A673 (cell line): ENCODE results near the gene CHFR. TPM values are rescaled to one million over a fixed set of nuclear protein-coding genes. Genes with fewer than 3 reads are reported as not detected.
A peak's percentile ranks its signal among the peaks of the same experiment; 100 is the strongest.
"Not testable (repeated sequence)": the region's sequence is repeated elsewhere in the genome, so short reads cannot be mapped to it uniquely, and the experiment has no call there.

Experiments used
- BruUV-seq: library from RNA; stranded (reverse); fragments of 400-500 nt; replicated peaks from 2 replicates; lab custom pipeline; 2021; lab: Mats Ljungman, UMichigan
- CTCF ChIA-PET: fragments of 300-600 bp; sonication (Branson Sonifier 250); formaldehyde crosslinking; loops from one replicate; lab custom pipeline; 2022; ENCODE audit warnings: antibody characterized with exemption; lab: Charles Lee
- POLR2A ChIA-PET: fragments of 300-600 bp; sonication (Branson Sonifier 250); formaldehyde crosslinking; loops from one replicate; lab custom pipeline; 2022; ENCODE audit warnings: antibody characterized with exemption; ENCODE audit not compliant: low non-redundant PET; lab: Charles Lee
- DNase-seq: peaks from one replicate; pipeline ENCODE4 v3.0.0-alpha.2; 2015; ENCODE audit warnings: low spot score
- H3K27ac ChIP-seq: fragments of 200-600 bp; sonication (generic); 2 replicates; pipeline ENCODE4 v1.5.1; 2016; ENCODE audit warnings: mixed run types, low read depth, mild to moderate bottlenecking, mixed read lengths, antibody characterized with exemption, low read length; ENCODE audit not compliant: poor library complexity, severe bottlenecking
- H3K27me3 ChIP-seq: fragments of 200-600 bp; sonication (generic); replicated peaks from 2 replicates; pipeline ENCODE4 v1.6.1; 2017; ENCODE audit warnings: mixed run types, low read depth, mild to moderate bottlenecking, mixed read lengths, antibody characterized with exemption, low read length; ENCODE audit not compliant: insufficient read depth, poor library complexity
- H3K36me3 ChIP-seq: fragments of 200-600 bp; sonication (generic); 2 replicates; pipeline ENCODE4 v1.6.1; 2016; ENCODE audit warnings: mixed run types, mild to moderate bottlenecking, mixed read lengths, antibody characterized with exemption, low read length; ENCODE audit not compliant: insufficient read depth, poor library complexity, severe bottlenecking
- H3K4me1 ChIP-seq: fragments of 200-600 bp; sonication (generic); 2 replicates; pipeline ENCODE4 v1.6.1; 2017; ENCODE audit warnings: mixed run types, mild to moderate bottlenecking, mixed read lengths, antibody characterized with exemption, low read length; ENCODE audit not compliant: insufficient read depth, poor library complexity, severe bottlenecking
- H3K4me3 ChIP-seq: fragments of 200-600 bp; sonication (generic); 2 replicates; pipeline ENCODE4 v1.5.1; 2016; ENCODE audit warnings: low read depth, mixed run types, mild to moderate bottlenecking, mixed read lengths, low read length; ENCODE audit not compliant: poor library complexity, severe bottlenecking
- H3K9me3 ChIP-seq: fragments of 200-600 bp; sonication (generic); 2 replicates; pipeline ENCODE4 v1.6.1; 2016; ENCODE audit warnings: mixed run types, low read depth, mild to moderate bottlenecking, mixed read lengths, antibody characterized with exemption, low read length; ENCODE audit not compliant: poor library complexity, severe bottlenecking
- CTCF ChIP-seq: fragments of 300-800, 200-600 bp; sonication (generic); conservative IDR thresholded peaks from 2 replicates; pipeline ENCODE4 v1.5.1; 2017; ENCODE audit warnings: low read depth, mild to moderate bottlenecking, antibody characterized with exemption, low read length, moderate library complexity, mixed read lengths
- EZH2 ChIP-seq: fragments of 200-600 bp; sonication (generic); IDR thresholded peaks from 2 replicates; pipeline ENCODE4 v1.6.1; 2017; ENCODE audit warnings: borderline replicate concordance, low read depth, mild to moderate bottlenecking, mixed read lengths, antibody characterized with exemption, low read length; ENCODE audit not compliant: poor library complexity, severe bottlenecking
- intact Hi-C: fragments of 100-400 bp; cut with micrococcal nuclease; formaldehyde crosslinking; loops from one replicate; pipeline ENCODE4 v1.10.0; 2022; ENCODE audit not compliant: unreplicated experiment
- total RNA-seq: library from RNA; stranded (reverse); gene quantifications from 2 replicates; pipeline ENCODE4 v1.2.3, GENCODE V29; 2021

CHFR gene
- total RNA-seq, 1 experiment from 2014 or later = 44.9 TPM

GRCh38 chr12:132888852-132889251 is 1.4 kb upstream of the CHFR start:
- BruUV-seq = no TSS peak
- H3K4me3 ChIP-seq = no peak overlapping the region
- H3K36me3 ChIP-seq = no peaks in the 10 kb centered on the region
- TF ChIP-seq EZH2 (no peak), CTCF (no peak)
- H3K27me3 ChIP-seq = no peaks in the 10 kb centered on the region
- ChIA-PET POLR2A (no interaction called here), CTCF (no interaction called here)
- peaks cover 22% of the 10 kb centered on the region for H3K9me3 ChIP-seq
- DNase-seq = no peak
- intact Hi-C loops = no loop called here
- no peak overlapping the region for H3K27ac ChIP-seq
- H3K4me1 ChIP-seq = no peaks in the 10 kb centered on the region

GRCh38 chr12:132886529-132887477 is 602 bp downstream of the CHFR start:
- Histone ChIP-seq H3K36me3 (no peaks in the 10 kb centered on the region), H3K27ac (no peak overlapping the region), H3K27me3 (no peaks in the 10 kb centered on the region), H3K4me1 (no peaks in the 10 kb centered on the region), H3K4me3 (peak overlapping the region; percentile 66), H3K9me3 (peaks cover 22% of the 10 kb centered on the region)
- ChIA-PET CTCF (no interaction called here), POLR2A (no interaction called here)
- DNase-seq = peak; percentile 45
- TF ChIP-seq CTCF = no peak
- TF ChIP-seq EZH2 = no peak
- intact Hi-C loops = no loop called here
- BruUV-seq = TSS peak; percentile 56

GRCh38 chr12:132881818-132882217 is 5.6 kb downstream of the CHFR start:
- no peak for TF ChIP-seq EZH2
- TF ChIP-seq CTCF = no peak
- intact Hi-C loops = no loop called here
- BruUV-seq = no TSS peak
- no peaks in the 10 kb centered on the region for H3K27me3 ChIP-seq
- no peaks in the 10 kb centered on the region for H3K36me3 ChIP-seq
- peaks cover 13% of the 10 kb centered on the region for H3K9me3 ChIP-seq
- POLR2A ChIA-PET = no interaction called here
- no peaks in the 10 kb centered on the region for H3K4me1 ChIP-seq
- DNase-seq = no peak
- H3K27ac ChIP-seq = no peak overlapping the region
- H3K4me3 ChIP-seq = no peak overlapping the region
- CTCF ChIA-PET = no interaction called here

- BruUV-seq, DNase-seq, H3K27ac ChIP-seq, CTCF ChIA-PET, H3K9me3 ChIP-seq, H3K4me1 ChIP-seq, H3K4me3 ChIP-seq, POLR2A ChIA-PET, H3K27me3 ChIP-seq, intact Hi-C loops: not testable (repeated sequence)
- H3K36me3 ChIP-seq = peaks cover 12% of the 10 kb centered on the region
These were observed 12.8 kb downstream of the CHFR start for GRCh38 chr12:132874620-132875019.
